Measurements from ENCODE around the gene YOD1.

Gene YOD1

GRCh38 chr1:207026104-207026534 lies 24.9 kb downstream of the YOD1 start:
- TF ChIP-seq, protein P1, sequence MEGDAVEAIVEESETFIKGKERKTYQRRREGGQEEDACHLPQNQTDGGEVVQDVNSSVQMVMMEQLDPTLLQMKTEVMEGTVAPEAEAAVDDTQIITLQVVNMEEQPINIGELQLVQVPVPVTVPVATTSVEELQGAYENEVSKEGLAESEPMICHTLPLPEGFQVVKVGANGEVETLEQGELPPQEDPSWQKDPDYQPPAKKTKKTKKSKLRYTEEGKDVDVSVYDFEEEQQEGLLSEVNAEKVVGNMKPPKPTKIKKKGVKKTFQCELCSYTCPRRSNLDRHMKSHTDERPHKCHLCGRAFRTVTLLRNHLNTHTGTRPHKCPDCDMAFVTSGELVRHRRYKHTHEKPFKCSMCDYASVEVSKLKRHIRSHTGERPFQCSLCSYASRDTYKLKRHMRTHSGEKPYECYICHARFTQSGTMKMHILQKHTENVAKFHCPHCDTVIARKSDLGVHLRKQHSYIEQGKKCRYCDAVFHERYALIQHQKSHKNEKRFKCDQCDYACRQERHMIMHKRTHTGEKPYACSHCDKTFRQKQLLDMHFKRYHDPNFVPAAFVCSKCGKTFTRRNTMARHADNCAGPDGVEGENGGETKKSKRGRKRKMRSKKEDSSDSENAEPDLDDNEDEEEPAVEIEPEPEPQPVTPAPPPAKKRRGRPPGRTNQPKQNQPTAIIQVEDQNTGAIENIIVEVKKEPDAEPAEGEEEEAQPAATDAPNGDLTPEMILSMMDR (conservative IDR thresholded peaks at IDR 0.05; ENCODE audit: low read length) = no peak
- DNase-seq (ENCODE audit: low read depth) = peak; percentile 37
- no peak overlapping the region for H3K4me3 ChIP-seq (ENCODE audit: low read length)

DNA sequence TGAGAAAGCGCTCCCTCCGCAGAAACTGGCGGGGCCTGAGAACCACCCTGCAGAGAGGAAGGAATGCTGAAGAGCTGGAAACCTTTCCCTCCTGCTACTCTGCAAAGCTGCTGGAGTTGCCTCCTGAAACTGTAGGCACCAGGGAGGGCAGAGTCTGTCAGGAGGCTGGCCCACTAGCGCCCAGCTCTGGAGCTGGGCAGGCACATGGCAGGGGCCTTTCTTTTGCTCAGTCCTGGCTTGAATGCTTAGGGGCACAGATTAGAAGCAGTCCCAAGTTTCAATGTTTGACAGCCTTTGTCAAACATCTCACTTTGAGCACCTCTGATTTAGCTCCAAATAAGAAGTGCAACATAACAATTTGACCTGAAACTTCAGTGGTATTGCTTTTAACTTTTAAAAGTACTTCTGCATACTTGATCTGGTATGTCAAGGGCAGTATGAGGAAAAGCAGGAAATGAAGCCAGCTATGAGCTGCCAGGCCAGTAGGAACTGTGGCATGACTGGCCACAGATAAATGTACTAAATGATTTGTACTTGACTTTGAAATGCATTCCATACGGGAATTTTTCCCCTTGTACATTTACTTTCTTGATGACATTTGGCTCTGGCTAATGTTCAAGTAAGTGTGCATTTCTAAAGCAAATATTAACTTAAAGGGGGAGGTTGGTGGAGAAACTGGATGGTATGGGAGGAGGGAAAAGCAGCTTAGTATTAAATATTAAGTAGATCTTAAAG lies 25.7 kb downstream of the YOD1 start:
- TF ChIP-seq, protein P1 (conservative IDR thresholded peaks at IDR 0.05; ENCODE audit: low read length) = no peak
- peak; percentile 73 for DNase-seq (ENCODE audit: low read depth)
- no peak overlapping the region for H3K4me3 ChIP-seq (ENCODE audit: low read length)

DNA sequence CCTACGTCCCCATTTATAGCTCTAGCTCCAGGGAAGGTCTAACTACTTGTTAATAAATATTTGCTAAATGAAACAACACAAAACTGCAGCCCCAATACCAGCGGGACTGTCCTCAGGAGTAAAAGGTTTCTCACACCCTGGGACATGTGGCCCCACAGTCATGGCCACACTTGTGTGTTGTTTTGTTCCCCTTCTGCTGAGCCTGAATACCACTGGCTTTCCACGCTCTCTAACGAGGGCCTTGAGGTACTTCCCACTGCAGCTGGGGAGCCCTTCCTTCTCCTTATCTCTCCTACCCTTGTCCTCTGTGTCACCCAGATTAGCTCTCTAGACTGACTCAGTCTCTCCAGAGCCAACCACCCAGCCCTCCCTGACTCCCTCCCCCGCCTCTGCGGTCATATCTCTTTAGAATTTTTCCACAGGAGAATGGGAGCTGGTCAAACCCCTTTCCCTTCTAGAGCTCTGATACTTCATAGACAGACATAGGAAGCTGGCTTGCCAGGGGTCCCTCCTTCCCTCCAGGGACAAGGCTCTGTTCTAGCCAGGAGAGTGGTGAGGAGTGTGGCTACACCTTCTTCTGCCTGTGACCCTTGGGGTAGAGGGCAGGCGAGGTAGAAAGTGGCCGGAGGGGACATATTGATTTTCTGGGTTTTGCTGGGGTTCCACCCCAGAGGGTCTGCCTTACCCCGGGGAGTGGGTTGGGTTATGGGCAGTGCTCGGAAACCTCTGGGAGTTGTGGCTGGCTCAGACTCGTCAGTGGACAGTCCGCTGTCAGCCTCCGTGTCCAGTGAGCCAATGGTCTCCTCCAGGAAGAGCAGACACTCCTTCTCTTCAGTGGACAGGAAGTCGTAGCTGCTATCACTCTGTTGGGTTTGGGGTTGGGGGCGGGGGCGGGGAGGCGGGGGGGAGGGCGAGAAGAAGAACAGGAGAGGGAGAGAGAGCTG lies 26.5 kb downstream of the YOD1 start:
- no peak for DNase-seq (ENCODE audit: low read depth)
- no peak overlapping the region for H3K4me3 ChIP-seq (ENCODE audit: low read length)
- TF ChIP-seq, protein P1 (conservative IDR thresholded peaks at IDR 0.05; ENCODE audit: low read length) = no peak

GRCh38 chr1:207022996-207023679 lies 27.9 kb downstream of the YOD1 start:
- TF ChIP-seq, protein P1 (conservative IDR thresholded peaks at IDR 0.05; ENCODE audit: low read length) = no peak
- no peak overlapping the region for H3K4me3 ChIP-seq (ENCODE audit: low read length)
- no peak for DNase-seq (ENCODE audit: low read depth)

- DNase-seq (ENCODE audit: low read depth) = no peak
- TF ChIP-seq, protein P1 (conservative IDR thresholded peaks at IDR 0.05; ENCODE audit: low read length) = no peak
Observed at GRCh38 chr1:207021876-207022596, 29.0 kb downstream of the YOD1 start.

DNA sequence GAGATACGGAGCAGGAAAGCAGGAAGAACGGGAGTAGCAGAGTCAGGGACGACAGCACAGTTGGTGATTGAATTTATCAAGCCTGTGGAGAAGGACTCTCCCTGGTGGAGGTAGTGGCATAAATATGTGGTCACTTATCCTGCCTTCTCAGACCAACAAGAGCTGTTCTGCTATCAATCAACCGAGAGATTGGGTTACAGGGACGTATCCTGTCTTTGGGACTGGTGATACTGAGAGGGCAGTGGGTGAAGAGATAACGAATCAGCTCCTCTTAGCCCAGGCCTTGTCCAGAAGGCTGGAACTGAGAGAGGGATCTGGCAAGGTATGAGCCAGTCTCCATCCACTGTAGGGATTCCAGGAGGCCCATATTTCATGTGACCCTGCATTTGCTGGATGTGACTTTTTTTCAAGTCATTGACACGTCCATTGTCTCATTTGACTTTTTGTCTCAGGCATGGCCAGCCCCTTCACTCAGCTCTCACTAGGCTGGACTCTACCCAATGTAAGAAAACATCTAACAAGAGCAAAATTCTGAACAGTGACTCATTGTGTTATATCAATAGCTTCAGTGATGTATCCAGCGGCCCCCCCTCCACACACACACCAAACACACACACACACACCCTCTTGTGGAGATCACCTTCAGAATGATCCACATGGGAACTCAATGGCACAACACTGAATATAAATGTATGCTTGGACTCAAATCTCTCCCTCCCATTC lies 29.7 kb downstream of the YOD1 start:
- no peak overlapping the region for H3K4me3 ChIP-seq (ENCODE audit: low read length)
- TF ChIP-seq, protein P1 (conservative IDR thresholded peaks at IDR 0.05; ENCODE audit: low read length) = no peak
- DNase-seq (ENCODE audit: low read depth) = peak; percentile 44

More at GRCh38 chr1:207021876-207022596, 29.0 kb downstream of the YOD1 start:
- H3K4me3 ChIP-seq (ENCODE audit: low read length) = no peak overlapping the region

Measured in AG10803 (cell line).